Endodermal cell (in vitro differentiated cells): ENCODE measurements around the gene STIM1. TPM values are rescaled to one million over a fixed set of nuclear protein-coding genes. Genes with fewer than 3 reads are reported as not detected.

ENCODE experiments used
- DNase-seq: peaks from one replicate; pipeline ENCODE4 v3.0.0-alpha.2; 2017
- H3K27ac ChIP-seq: 2 replicates; pipeline ENCODE4 v1.5.1; 2013; ENCODE audit warnings: mild to moderate bottlenecking, low read depth, low read length, moderate library complexity
- H3K27me3 ChIP-seq: 2 replicates; pipeline ENCODE4 v1.6.1; 2013; ENCODE audit warnings: mild to moderate bottlenecking, low read length, moderate library complexity; ENCODE audit not compliant: insufficient read depth, control insufficient read depth, poor library complexity, severe bottlenecking
- H3K36me3 ChIP-seq: 2 replicates; pipeline ENCODE4 v1.7.0; 2013; ENCODE audit warnings: mild to moderate bottlenecking, low read length, moderate library complexity; ENCODE audit not compliant: control insufficient read depth, insufficient read depth
- H3K4me1 ChIP-seq: one replicate; pipeline ENCODE4 v1.7.0; 2013; ENCODE audit warnings: low read length; ENCODE audit not compliant: control insufficient read depth, insufficient read depth
- H3K4me3 ChIP-seq: 2 replicates; pipeline ENCODE4 v1.5.1; 2013; ENCODE audit warnings: mild to moderate bottlenecking, low read length, moderate library complexity
- H3K9ac ChIP-seq: 2 replicates; pipeline ENCODE4 v1.6.1; 2013; ENCODE audit warnings: mild to moderate bottlenecking, low read length, moderate library complexity; ENCODE audit not compliant: poor library complexity, severe bottlenecking; ENCODE audit errors: extremely low read depth
- H3K9me3 ChIP-seq: 2 replicates; pipeline ENCODE4 v1.6.1; 2013; ENCODE audit warnings: mild to moderate bottlenecking, low read length, moderate library complexity; ENCODE audit not compliant: control insufficient read depth
- H3K27ac Mint-ChIP-seq: 2 replicates; pipeline ENCODE4 v1.8.0; 2020; ENCODE audit warnings: mixed read lengths
- H3K27me3 Mint-ChIP-seq: 2 replicates; pipeline ENCODE4 v1.8.0; 2021; ENCODE audit warnings: mild to moderate bottlenecking, mixed read lengths; ENCODE audit not compliant: insufficient read depth
- H3K36me3 Mint-ChIP-seq: 2 replicates; pipeline ENCODE4 v1.8.0; 2020; ENCODE audit warnings: low read depth, mixed read lengths
- H3K4me1 Mint-ChIP-seq: 2 replicates; pipeline ENCODE4 v1.8.0; 2020; ENCODE audit warnings: mixed read lengths
- H3K4me3 Mint-ChIP-seq: 2 replicates; pipeline ENCODE4 v1.8.0; 2020; ENCODE audit warnings: mild to moderate bottlenecking, moderate library complexity, mixed read lengths
- H3K9me3 Mint-ChIP-seq: 2 replicates; pipeline ENCODE4 v1.8.0; 2020; ENCODE audit warnings: mild to moderate bottlenecking, mixed read lengths
- CTCF ChIP-seq: fragments of 200-600 bp; sonication (generic); conservative IDR thresholded peaks from 2 replicates; pipeline ENCODE4 v1.5.0; 2021; ENCODE audit warnings: antibody characterized with exemption, mild to moderate bottlenecking
- WGBS, 2 experiments: methylation state at CpG; one replicate each; pipeline versions ENCODE4 v1.1.5 to v1.1.7; 2013; ENCODE audit warnings: missing lambda C conversion rate in 2 of 2, mixed read lengths in 1 of 2; ENCODE audit not compliant: insufficient coverage in 1 of 2, insufficient read length in 1 of 2; 5-methylcytosine and 5-hydroxymethylcytosine counted together
- total RNA-seq, 2 donors: library from RNA; stranded (reverse); fragmentation: NEBNext Ultra II Directional in 1 of 2; extraction: Animal tissue kit (Norgen Biotek cat#: 25700) in 1 of 2; gene quantifications; 2 replicates in 1 of 2; 3 replicates in 1 of 2; pipeline ENCODE4 v1.2.1, GENCODE V29; 2021

The STIM1 gene
- total RNA-seq, 2 donors from 2014 or later = 20.9 to 27.9 TPM

- 90 to 94% methylated on average over 3 of the region's 3 CpGs for WGBS, 2 experiments
- H3K9me3 ChIP-seq = peaks cover 14% of the 10 kb centered on the region
- no peaks in the 10 kb centered on the region for H3K4me1 Mint-ChIP-seq
- no peaks in the 10 kb centered on the region for H3K27me3 Mint-ChIP-seq
- H3K4me3 ChIP-seq = no peak overlapping the region
- H3K9me3 Mint-ChIP-seq = peaks cover 14% of the 10 kb centered on the region
- no peak overlapping the region for H3K27ac ChIP-seq
- peaks cover 4% of the 10 kb centered on the region for H3K36me3 ChIP-seq
- no peaks in the 10 kb centered on the region for H3K27me3 ChIP-seq
- peaks cover 8% of the 10 kb centered on the region for H3K36me3 Mint-ChIP-seq
- no peak overlapping the region for H3K9ac ChIP-seq
- no peak for TF ChIP-seq CTCF
- no peak overlapping the region for H3K4me3 Mint-ChIP-seq
- H3K27ac Mint-ChIP-seq = no peak overlapping the region
- DNase-seq = no peak
- no peaks in the 10 kb centered on the region for H3K4me1 ChIP-seq
Observed at GRCh38 chr11:4025248-4025966, 169.9 kb downstream of the STIM1 start.

GRCh38 chr11:4025967-4026324 is 170.5 kb downstream of the STIM1 start:
- 91 to 100% methylated on average over 2 of the region's 2 CpGs for WGBS, 2 experiments
- H3K4me3 ChIP-seq = no peak overlapping the region
- peaks cover 14% of the 10 kb centered on the region for H3K9me3 Mint-ChIP-seq
- H3K9ac ChIP-seq = no peak overlapping the region
- H3K36me3 Mint-ChIP-seq = peaks cover 8% of the 10 kb centered on the region
- H3K4me1 Mint-ChIP-seq = no peaks in the 10 kb centered on the region
- no peak overlapping the region for H3K27ac Mint-ChIP-seq
- H3K36me3 ChIP-seq = peaks cover 4% of the 10 kb centered on the region
- H3K9me3 ChIP-seq = peaks cover 14% of the 10 kb centered on the region
- no peak for DNase-seq
- no peaks in the 10 kb centered on the region for H3K4me1 ChIP-seq
- no peak overlapping the region for H3K27ac ChIP-seq
- no peak overlapping the region for H3K4me3 Mint-ChIP-seq
- no peak for TF ChIP-seq CTCF
- H3K27me3 Mint-ChIP-seq = no peaks in the 10 kb centered on the region
- H3K27me3 ChIP-seq = no peaks in the 10 kb centered on the region

GRCh38 chr11:4026389-4026788 is 170.9 kb downstream of the STIM1 start:
- Histone ChIP-seq H3K9me3 (peaks cover 14% of the 10 kb centered on the region), H3K4me3 (no peak overlapping the region), H3K4me1 (no peaks in the 10 kb centered on the region), H3K27ac (no peak overlapping the region), H3K9ac (no peak overlapping the region), H3K27me3 (no peaks in the 10 kb centered on the region), H3K36me3 (peaks cover 4% of the 10 kb centered on the region)
- DNase-seq = no peak
- Mint-ChIP-seq H3K4me3 (no peak overlapping the region), H3K36me3 (peaks cover 8% of the 10 kb centered on the region), H3K27ac (no peak overlapping the region), H3K9me3 (peaks cover 14% of the 10 kb centered on the region), H3K4me1 (no peaks in the 10 kb centered on the region), H3K27me3 (no peaks in the 10 kb centered on the region)
- WGBS, 2 experiments = 100% methylated on average over 1 of the region's 1 CpG; no CpG with 5 or more reads in 1 of the 2 experiments
- no peak for TF ChIP-seq CTCF
